Measurements from ENCODE around the gene GPC5.

DNA sequence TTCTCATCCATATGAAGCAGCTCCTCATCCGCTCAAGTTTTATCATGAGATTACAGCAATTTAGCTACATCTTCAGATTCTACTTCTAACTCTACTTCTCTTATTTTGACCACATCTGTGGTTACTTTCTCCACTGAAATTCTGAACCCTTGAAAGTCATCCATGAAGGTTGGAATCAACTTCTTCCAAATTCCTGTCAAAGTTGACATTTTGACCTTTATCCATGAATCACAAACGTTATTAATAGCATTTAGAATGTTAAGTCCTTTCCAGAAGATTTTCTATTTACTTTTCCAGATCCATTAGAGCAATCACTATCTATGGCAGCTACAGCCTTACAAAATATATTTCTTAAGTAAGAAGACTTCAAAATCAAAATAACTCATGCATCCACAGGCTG lies 1406.5 kb downstream of the GPC5 start:
- TF ChIP-seq SUZ12 (IDR thresholded peaks at IDR 0.05) = no peak
- TF ChIP-seq HDGF (IDR thresholded peaks at IDR 0.05; ENCODE audit: borderline replicate concordance) = no peak
- TF ChIP-seq FOXK2 (IDR thresholded peaks at IDR 0.05) = no peak
- no peak for TF ChIP-seq NFRKB (IDR thresholded peaks at IDR 0.05)
- TF ChIP-seq FOXA1 (IDR thresholded peaks at IDR 0.05) = no peak
- TF ChIP-seq TARDBP (IDR thresholded peaks at IDR 0.05) = no peak
- no peak for TF ChIP-seq PKNOX1 (IDR thresholded peaks at IDR 0.05)
- no peak for TF ChIP-seq SP1 (IDR thresholded peaks at IDR 0.05)
- TF ChIP-seq ZNF384 (IDR thresholded peaks at IDR 0.05) = no peak
- TF ChIP-seq FOXM1 (IDR thresholded peaks at IDR 0.05; ENCODE audit: borderline replicate concordance) = no peak
- TF ChIP-seq BHLHE40 (IDR thresholded peaks at IDR 0.05; ENCODE audit: borderline replicate concordance) = no peak
- TF ChIP-seq CTBP1 (IDR thresholded peaks at IDR 0.05; ENCODE audit: borderline replicate concordance) = no peak

All from HEK293T (cell line).